ENCODE results near the gene ASPRV1. TPM values are rescaled to one million over a fixed set of nuclear protein-coding genes. Genes with fewer than 3 reads are reported as not detected.

ASPRV1 gene
- total RNA-seq, 2 donors from 2014 or later = 1.2 to 1.3 TPM

GRCh38 chr2:69945941-69946340, 15.5 kb downstream of the ASPRV1 start:
- ATAC-seq (no peak), DNase-seq (no peak)
- intact Hi-C loops (cut with DNase I) = no loop called here

- DNase-seq (peak; percentile 45), ATAC-seq (peak in 1 of 2 donors; percentile 47)
- intact Hi-C loops (cut with DNase I) = no loop called here
Measured at GRCh38 chr2:69945441-69945840, 16.0 kb downstream of the ASPRV1 start.

GRCh38 chr2:69944756-69945155, 16.7 kb downstream of the ASPRV1 start:
- intact Hi-C loops (cut with DNase I) = no loop called here
- no peak for DNase-seq
- ATAC-seq = no peak

- intact Hi-C loops (cut with DNase I) = no loop called here
- DNase-seq = no peak
- ATAC-seq = no peak
Measured at GRCh38 chr2:69943843-69944525, 17.4 kb downstream of the ASPRV1 start.

- intact Hi-C loops (cut with DNase I) = no loop called here
- DNase-seq (no peak), ATAC-seq (no peak)
Measured at GRCh38 chr2:69943000-69943842, 18.2 kb downstream of the ASPRV1 start.

GRCh38 chr2:69940691-69941090, 20.7 kb downstream of the ASPRV1 start:
- DNase-seq (no peak), ATAC-seq (no peak)
- intact Hi-C loops (cut with DNase I) = no loop called here

- no peak for ATAC-seq
- intact Hi-C loops (cut with DNase I) = no loop called here
- no peak for DNase-seq
Measured at GRCh38 chr2:69939722-69940121, 21.7 kb downstream of the ASPRV1 start.

- ATAC-seq (no peak), DNase-seq (no peak)
- intact Hi-C loops (cut with DNase I) = no loop called here
Measured at GRCh38 chr2:69937968-69938367, 23.5 kb downstream of the ASPRV1 start.

GRCh38 chr2:69936906-69937305, 24.5 kb downstream of the ASPRV1 start:
- ATAC-seq (no peak), DNase-seq (no peak)
- intact Hi-C loops (cut with DNase I) = no loop called here

GRCh38 chr2:69935011-69935410, 26.4 kb downstream of the ASPRV1 start:
- ATAC-seq (no peak), DNase-seq (no peak)
- intact Hi-C loops (cut with DNase I) = no loop called here

- ATAC-seq (no peak), DNase-seq (no peak)
- intact Hi-C loops (cut with DNase I) = no loop called here
Measured at GRCh38 chr2:69934614-69934908, 26.9 kb downstream of the ASPRV1 start.

GRCh38 chr2:69933839-69934613, 27.4 kb downstream of the ASPRV1 start:
- DNase-seq (peak; percentile 44), ATAC-seq (peak; percentile 8 to 92)
- intact Hi-C loops (cut with DNase I) = no loop called here

GRCh38 chr2:69933254-69933828, 28.1 kb downstream of the ASPRV1 start:
- ATAC-seq = peak in 1 of 2 donors; percentile 68
- intact Hi-C loops (cut with DNase I) = no loop called here
- no peak for DNase-seq

- intact Hi-C loops (cut with DNase I) = no loop called here
- DNase-seq = no peak
- ATAC-seq = no peak
Measured at GRCh38 chr2:69932596-69932922, 28.9 kb downstream of the ASPRV1 start.

- intact Hi-C loops (cut with DNase I) = no loop called here
- ATAC-seq (peak in 1 of 2 donors; percentile 50), DNase-seq (no peak)
Measured at GRCh38 chr2:69931832-69932595, 29.4 kb downstream of the ASPRV1 start.

- intact Hi-C loops (cut with DNase I) = no loop called here
- no peak for DNase-seq
Measured at GRCh38 chr2:69926849-69927515, 34.4 kb downstream of the ASPRV1 start.

GRCh38 chr2:69923116-69923515, 38.3 kb downstream of the ASPRV1 start:
- intact Hi-C loops (cut with DNase I) = no loop called here
- DNase-seq (no peak), ATAC-seq (no peak)

More at GRCh38 chr2:69926849-69927515, 34.4 kb downstream of the ASPRV1 start:
- peak in 1 of 2 donors; percentile 32 for ATAC-seq

- intact Hi-C loops (cut with DNase I) = loop anchor here in 1 of 2 donors (5.0 kb wide), 1 partner anchor 164 kb away; no protein-coding TSS in a partner anchor
- ATAC-seq = no peak
Measured at GRCh38 chr2:69918401-69918800, 43.0 kb downstream of the ASPRV1 start.

More at GRCh38 chr2:69918401-69918800, 43.0 kb downstream of the ASPRV1 start:
- DNase-seq = no peak

All from left cardiac atrium (tissue), 4 donors.